GM10266 (cell line): ENCODE measurements around the gene TTC28.
"Not testable (repeated sequence)": the region's sequence is repeated elsewhere in the genome, so short reads cannot be mapped to it uniquely, and the experiment has no call there.

Experiments used
- DNase-seq: peaks from one replicate; pipeline ENCODE4 v3.0.0; 2012; ENCODE audit errors: extremely low spot score
- CTCF ChIP-seq: IDR thresholded peaks from 2 replicates; pipeline ENCODE4 v1.5.1; 2012; ENCODE audit warnings: mild to moderate bottlenecking, low read depth; ENCODE audit not compliant: control insufficient read depth, insufficient read depth; ENCODE audit errors: missing control alignments

The TTC28 gene

GRCh38 chr22:28480000-28480715 is 199.5 kb downstream of the TTC28 start:
- no peak for DNase-seq
- no peak for TF ChIP-seq CTCF

- DNase-seq = no peak
- no peak for TF ChIP-seq CTCF
These were observed 201.1 kb downstream of the TTC28 start for GRCh38 chr22:28478564-28478963.

- TF ChIP-seq CTCF = no peak
- no peak for DNase-seq
These were observed 202.1 kb downstream of the TTC28 start for GRCh38 chr22:28477556-28477955.

GRCh38 chr22:28474330-28474729 is 205.3 kb downstream of the TTC28 start:
- DNase-seq = no peak
- TF ChIP-seq CTCF = no peak

GRCh38 chr22:28473258-28473657 is 206.4 kb downstream of the TTC28 start:
- no peak for TF ChIP-seq CTCF

GRCh38 chr22:28467055-28467454 is 212.6 kb downstream of the TTC28 start:
- DNase-seq = not testable (repeated sequence)

More at GRCh38 chr22:28473258-28473657, 206.4 kb downstream of the TTC28 start:
- no peak for DNase-seq

GRCh38 chr22:28466399-28466798 is 213.2 kb downstream of the TTC28 start:
- DNase-seq = no peak
- TF ChIP-seq CTCF = no peak

- no peak for TF ChIP-seq CTCF
- no peak for DNase-seq
These were observed 213.8 kb downstream of the TTC28 start for GRCh38 chr22:28465841-28466240.
